CD4-positive, alpha-beta T cell treated with Interleukin-12 subunit alpha and Interleukin-12 subunit beta, for 1 hour (primary cell): ENCODE data around the gene TSPAN11.

Experiments used
- DNase-seq: peaks from one replicate; pipeline ENCODE4 v3.0.0-alpha.2; 2020

TSPAN11 gene

DNA sequence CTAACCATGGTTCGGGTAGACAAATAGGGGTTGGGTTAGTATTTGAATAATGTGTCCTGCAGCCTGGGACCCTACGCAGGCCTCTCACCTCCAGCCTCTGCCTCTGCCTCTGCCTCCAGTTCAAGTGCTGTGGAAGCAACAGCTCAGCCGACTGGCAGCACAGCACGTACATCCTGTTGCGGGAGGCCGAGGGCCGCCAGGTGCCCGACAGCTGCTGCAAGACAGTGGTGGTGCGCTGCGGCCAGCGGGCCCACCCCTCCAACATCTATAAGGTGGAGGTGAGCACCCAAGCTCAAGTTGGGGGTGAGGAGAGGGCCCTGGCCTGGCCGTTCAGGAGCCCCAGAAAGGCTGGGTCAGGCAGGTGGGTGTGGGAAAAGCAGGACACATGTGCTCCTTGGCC is 55.9 kb downstream of the TSPAN11 start:
- DNase-seq: no peak

DNA sequence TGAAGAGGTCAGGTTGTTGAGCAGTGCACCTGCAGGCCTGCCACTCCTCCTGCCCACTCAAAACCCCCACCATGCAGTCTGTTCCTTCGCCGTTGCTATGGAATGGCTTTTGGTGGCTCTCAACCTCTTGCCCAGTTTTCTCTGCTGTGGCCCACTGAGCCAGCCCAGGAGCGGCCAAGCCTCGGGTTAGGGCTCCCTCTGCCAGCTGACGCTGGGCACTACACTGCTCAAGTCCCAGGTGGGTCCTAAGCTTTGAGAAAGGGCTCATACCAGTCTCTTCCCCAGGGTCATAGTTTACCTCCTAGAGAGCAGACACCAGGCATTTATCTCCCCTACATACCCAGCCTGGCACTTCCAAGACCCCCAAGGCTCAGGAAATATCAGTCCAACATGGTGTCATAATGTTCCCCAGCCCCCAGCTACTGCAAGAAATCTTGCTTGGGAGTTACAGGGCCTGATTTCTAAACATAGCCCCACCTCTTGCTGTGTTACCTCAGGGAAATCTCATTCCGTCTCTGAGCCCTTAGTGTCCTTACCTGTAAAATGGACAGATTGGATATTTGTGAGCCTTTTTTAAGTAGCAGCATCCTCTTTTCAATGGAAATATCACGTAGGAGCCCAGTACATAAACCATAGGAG is 59.4 kb downstream of the TSPAN11 start:
- peak; percentile 12 for DNase-seq

DNA sequence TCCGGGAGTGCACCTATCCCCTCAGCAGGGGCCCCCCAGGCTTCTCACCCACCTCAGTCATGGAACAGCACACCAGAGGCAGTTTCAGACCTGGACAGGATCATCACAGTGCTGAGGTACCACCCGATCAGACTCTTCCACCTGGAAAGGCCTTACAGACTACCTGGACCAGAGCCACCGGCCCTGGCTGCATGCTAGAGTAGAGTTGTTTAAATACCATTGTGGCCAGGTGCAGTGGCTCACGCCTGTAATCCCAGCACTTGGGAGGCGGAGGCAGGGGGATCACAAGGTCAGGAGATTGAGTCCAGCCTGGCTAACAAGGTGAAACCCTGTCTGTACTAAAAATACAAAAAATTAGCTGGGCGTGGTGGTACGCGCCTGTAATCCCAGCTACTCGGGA is 61.5 kb downstream of the TSPAN11 start:
- no peak for DNase-seq

DNA sequence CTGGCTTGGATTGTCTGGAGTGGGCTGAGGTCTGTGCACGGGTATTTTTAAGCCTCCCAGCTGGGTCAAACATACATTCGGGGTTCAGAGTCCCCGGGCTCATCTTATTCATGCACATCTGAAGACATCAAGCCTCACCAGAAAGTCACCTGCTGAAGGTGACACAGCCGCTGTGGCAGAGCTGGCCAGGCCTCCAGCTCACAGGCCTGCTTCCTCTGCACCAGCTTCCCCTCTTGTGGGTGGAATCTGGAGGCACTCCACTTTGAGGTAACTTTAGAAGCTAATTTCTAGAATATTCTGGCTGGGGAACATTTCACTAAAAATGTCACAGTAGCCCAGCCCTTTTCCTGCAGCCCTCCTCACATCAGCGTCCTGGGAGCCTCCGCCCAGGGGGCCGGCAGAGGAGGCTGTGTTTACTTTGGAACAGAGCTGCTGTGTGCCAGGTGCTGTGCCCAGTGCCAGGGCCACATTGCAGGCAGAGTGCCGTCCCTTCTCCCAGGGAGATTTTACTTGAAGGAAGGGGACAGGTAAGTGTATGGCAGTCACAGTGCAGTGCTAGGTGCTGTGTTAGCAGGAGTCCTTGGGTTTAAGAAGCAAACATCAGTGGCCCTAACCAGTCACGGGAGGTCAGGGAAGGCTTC is 62.2 kb downstream of the TSPAN11 start:
- DNase-seq: no peak

DNA sequence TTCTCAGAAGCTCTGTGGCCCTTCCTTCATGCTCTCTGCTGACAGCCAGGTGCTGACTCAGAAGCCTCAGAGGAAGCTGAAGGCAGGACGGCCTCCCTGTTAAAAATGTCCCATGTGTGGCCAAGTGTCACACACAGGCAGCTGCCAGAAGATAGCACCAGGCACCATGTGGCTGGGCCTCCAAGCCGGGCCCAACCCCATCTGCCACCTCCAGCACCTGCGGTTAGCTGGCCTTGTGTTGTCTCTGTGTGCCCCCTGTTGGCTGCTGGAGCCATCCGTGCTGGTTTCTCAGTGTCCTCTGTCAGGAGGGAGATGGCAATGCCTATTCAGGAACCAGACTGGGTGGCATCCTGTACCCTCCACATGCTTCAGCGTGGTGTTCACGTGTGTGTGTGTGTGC is 63.2 kb downstream of the TSPAN11 start:
- DNase-seq: no peak

DNA sequence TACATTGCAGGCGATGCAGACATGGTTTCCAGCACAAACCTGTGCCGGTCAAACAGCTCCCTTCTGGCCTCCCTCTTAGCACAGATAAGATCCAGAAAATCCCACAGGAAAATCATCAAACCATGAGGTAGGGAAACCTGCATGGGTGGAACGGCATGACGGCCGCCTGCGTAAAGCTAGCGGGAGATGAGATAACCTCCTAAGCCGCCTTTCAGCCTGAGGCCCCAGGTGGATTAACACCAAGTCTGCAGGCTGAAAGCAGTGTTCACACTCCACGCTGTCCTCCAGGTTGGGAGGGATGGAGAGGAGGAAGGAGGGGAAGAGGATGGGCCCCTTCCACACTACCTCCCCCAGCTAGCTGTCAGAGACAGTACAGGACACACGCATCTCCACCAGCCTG is 63.8 kb downstream of the TSPAN11 start:
- DNase-seq: no peak

DNA sequence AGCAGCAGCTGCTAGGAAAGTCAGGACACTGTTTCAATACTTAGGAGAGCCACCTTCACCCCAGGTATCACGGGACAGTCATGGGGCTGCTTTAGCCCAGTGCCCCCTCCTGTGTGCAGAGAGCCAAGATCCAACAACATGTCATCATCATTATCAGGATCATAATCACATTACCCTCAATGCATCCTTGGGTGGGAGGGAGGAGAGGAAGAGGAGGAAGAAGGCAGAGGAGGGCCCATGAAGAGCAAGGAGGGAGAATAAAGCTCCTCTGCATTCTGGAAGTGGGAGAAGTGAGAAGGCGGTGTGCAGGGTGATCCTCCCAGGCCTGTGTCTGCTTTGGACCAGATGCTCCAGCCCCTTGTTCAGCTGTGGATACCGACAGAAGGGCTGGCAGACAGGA is 64.2 kb downstream of the TSPAN11 start:
- DNase-seq: no peak

DNA sequence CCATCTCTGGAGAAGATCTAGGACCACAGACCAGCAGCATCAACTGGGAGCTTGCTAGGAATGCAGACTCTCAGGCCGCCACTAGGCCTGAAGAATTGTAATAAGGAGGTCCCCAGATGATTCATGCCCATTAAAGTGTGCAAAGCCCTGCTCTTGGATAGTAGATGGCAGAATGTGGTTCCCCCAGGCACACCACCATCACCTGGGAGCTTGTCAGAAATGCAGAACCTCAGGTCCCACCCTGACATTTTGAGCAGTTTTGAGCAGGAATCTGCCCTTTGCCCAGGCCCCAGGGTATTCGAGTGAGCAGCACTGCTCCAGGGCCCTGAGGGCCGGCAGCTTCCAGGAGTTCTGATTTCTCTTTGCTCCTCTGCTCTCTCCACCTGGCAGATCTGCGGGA is 64.9 kb downstream of the TSPAN11 start:
- no peak for DNase-seq

DNA sequence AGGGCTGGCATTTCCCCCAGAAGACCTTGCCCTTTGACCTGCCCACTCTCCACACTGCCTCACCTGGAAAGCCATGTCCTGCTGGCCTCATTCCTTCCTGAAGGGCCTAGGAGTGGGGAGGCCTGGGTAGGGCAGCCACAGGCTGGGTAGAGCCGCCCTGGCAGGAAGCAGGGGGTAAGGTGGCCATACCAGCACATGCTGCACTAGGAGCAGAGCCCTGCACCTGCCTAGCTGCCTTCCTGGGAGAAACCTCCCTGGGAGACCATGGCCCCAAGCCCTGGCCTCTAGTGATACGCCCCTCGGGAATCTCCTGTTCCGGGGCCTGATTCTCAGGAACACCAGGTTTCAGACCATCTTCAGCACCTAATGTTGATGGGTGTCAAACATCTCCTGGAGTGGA is 65.8 kb downstream of the TSPAN11 start:
- no peak for DNase-seq

DNA sequence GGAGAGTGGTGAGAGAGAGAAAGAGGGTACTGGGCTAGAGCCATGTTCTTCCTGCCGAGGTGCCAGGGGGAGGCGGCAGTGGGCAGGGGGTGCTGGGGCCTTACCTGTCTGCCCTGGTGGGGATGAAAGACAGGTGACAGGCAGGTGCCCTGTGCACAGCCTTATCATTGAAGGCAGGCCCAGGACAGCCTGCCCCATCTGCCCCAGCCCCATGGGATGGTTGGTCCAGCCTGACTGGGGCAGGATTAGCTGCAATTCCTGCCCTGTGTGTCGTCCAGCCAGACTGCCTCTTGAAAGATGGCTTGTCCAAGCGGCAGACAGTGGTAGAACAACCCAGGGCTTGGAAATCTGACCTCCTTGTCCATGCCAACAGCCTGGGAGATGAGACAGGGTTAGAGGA is 67.2 kb downstream of the TSPAN11 start:
- DNase-seq: no peak

DNA sequence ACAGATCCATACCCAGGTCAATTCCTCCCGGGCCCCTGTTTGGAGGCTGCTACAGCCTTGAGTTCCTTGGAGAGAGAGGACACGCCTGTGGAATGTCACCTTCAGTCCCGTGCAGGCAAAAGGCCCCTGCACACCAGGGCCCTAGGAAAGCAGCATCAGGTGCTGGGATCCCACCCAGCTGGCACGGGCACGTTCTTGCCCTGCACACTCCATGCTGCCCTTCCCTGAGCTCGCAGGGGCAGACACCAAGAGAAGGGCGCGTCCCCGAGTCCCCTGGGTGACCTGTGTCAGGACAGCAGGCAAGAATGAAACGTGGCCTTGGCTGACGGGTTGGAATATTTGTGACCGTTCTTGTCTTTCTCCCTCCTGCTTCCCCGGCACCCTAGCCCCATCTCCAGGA is 67.7 kb downstream of the TSPAN11 start:
- DNase-seq: no peak

DNA sequence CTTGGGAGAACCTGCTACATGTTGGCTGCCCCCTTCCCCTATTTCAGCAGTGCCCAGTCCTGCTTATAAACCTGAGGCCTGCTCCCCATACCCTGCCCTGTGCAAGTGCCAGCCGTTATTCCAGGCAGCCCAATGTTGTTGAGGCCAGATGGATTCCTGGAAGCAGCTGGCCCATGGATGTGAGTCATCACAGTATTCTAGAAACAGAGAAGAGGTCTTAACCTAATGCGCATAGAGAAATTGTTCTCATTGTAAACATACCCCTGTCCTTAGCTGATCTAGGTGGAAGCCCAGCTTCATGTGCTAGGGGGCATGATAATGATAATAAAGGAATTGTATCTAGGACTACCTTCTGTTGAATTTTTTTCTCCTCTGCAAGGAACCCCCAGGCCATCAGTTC is 69.7 kb downstream of the TSPAN11 start:
- DNase-seq: no peak

DNA sequence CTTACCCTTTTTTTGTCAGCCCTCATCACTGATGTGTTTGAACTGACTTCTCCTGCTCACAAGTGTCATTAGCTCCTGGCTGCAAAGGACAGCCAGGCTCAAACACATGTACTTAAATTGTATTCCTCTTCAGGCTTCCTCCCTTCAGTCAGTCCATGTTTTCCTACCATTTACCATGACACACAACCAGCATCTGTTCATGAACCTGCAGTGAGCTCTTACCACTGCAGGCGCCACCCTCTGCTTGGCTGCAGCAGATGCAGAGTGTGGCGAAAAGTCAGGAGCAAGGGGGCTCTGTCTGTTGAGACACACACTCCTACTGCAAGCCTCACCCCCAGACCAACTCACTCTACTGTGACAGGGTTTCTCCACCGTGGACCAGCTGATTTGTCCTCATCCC is 70.2 kb downstream of the TSPAN11 start:
- DNase-seq: no peak

DNA sequence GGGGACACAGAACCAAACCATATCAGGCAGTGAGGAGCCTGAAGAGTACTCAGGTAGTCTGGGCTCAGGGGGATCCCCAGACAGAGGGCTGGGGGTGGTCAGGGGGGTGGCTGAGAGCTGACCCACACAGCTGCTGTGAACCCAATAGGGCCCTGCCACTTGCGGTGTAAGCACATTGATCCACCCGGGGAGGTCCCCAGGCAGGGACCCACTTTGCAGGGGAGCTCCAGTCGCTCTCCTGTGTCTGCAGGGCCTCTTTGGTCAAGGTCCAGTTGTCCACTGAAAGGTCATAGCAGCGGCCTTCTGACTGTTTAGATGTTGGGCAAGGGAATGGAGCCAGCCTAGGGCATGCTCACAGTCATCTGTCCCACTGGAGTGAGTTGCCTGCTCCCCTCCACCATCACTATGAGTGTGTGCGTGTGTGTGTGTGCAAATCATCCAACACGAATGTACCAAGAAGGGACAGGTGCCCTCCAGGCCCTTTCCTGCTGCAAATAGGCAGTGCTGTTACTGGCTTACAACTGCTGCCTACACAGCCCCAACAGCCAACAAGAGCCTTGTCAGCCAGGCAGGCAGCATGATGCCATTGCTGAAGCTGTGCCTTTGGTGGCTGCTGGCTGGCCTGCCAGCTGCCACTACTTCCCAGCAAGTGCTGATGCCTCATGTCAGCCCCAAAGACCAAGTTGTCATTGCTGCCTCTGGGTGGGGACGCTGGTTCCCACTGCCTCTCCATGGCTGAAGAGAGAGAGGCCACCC is 71.3 kb downstream of the TSPAN11 start:
- no peak for DNase-seq

DNA sequence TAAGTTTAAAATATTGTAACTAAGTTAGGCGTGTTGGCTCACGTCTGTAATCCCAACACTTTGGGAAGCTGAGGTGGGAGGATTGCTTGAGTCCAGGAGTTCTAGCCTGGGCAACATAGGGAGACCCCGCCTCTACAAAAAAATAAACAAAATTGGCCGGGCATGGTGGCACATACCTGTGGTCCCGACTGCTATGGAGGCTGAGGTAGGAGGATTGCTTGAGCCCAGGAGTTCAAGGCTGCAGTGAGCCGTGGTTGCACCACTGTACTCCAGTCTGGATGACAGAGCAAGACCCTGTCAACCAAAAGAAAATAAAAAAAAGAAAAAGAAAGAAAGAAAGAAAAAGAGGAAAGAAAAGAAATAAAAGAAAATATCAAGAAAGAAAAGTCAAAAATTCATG is 72.5 kb downstream of the TSPAN11 start:
- DNase-seq: no peak

DNA sequence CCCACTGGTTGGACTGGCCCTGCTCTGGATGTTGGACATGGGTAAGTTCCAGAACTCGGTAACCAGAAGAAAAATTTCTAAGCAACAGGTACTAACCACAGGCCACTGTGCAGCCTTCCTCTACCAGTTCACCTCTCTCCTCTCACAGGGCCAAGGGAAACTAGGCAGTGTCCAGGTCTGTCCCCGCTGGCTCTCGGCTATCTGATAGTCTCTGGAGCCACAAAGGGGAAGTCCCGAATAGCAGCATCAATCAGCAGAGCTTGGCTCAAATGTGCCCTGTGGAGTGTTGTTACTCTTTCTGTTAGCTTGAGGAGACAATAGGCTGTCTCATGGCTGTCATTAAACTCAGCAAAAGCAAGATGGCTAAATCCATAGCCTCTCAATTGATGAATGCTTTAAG is 73.2 kb downstream of the TSPAN11 start:
- no peak for DNase-seq

DNA sequence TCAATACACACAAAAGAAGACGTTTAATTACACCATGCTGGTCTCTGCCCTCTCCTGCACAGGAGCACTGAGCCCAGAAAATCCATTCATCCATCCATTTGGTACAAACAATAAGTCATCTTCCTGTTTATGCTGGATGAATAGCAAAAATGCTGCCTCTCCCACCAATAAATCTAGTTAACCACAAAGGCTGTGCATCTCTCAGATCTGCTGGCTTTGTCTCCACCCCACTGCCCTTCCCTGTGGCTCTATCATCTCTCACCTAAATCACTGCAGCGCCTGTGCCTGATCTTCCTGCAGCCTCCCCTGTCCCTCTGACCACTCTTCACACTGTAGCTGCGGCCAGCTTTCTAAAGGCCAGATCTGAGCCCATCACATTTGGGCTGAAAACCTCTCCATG is 74.2 kb downstream of the TSPAN11 start:
- DNase-seq: no peak

DNA sequence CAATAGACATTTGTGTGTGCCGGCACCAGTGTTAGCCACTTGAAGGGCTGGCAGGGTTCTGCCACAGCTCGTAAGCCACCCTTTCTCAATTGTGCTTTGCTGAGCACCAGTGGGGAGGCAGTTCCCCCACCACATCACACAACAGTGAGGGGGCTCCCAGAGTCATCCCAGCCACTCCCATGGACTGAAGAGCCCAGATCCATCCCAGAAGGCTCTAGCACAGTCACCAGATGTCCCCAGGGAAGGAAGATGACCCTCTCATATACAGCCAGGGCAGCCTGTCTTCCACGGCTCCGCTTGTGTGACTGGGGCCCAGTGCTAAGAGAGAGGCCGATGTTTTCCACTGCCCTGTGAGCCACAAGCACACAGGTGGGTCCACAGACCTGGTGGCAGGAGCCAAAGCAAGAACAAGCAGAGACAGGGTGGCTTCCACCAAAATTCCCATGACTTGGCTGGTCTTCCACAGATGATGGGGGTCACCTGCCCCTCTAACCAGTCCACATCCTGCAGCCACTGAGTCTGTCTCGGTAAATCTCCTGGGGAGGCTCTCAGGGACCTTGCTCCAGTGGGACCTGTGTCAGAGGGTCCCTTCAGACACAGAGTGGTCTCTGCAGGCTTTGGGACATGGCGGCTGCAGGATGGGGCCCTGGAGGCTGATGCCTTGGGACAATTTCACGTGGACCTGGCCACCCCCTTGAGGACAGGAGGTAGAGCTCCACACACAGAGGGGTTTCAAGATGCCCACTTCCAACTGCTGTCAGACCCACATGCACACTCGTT is 75.2 kb downstream of the TSPAN11 start:
- no peak for DNase-seq

DNA sequence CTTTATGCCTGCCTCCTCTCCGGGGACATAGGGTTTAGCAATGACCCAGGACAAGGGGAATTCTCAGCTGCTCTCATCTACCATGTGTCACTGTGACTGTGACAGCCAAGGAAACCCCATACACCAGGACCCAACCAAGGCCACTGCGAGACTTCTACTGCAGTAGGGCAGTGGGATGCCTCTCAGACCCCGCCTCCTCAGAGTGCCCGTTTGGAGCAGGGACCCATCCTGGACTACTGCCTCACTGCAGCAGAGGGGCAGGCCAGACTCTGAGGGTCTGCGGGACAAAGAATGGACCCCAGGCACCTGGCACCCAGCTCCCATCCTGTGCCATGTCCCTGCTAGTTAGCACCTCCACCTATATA is 75.8 kb downstream of the TSPAN11 start:
- no peak for DNase-seq

DNA sequence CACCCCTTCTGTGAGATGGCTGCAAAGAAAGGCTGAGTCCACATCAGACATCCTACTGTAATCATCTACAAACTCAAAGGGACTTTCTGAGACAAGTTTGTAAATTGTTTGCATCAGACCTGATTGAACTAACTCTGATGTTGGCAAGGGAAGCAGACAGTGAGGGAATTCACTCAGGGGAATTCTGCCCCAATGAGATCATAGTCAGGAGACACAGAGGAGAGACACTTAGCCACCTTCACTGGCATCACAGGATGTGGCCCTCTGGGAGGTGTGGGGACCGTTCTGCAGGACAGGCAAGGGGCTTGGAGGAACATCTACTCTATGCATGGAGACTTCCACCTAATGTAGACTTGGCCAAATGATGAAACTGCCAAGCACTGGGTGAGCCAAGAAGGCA is 76.5 kb downstream of the TSPAN11 start:
- DNase-seq: no peak

DNA sequence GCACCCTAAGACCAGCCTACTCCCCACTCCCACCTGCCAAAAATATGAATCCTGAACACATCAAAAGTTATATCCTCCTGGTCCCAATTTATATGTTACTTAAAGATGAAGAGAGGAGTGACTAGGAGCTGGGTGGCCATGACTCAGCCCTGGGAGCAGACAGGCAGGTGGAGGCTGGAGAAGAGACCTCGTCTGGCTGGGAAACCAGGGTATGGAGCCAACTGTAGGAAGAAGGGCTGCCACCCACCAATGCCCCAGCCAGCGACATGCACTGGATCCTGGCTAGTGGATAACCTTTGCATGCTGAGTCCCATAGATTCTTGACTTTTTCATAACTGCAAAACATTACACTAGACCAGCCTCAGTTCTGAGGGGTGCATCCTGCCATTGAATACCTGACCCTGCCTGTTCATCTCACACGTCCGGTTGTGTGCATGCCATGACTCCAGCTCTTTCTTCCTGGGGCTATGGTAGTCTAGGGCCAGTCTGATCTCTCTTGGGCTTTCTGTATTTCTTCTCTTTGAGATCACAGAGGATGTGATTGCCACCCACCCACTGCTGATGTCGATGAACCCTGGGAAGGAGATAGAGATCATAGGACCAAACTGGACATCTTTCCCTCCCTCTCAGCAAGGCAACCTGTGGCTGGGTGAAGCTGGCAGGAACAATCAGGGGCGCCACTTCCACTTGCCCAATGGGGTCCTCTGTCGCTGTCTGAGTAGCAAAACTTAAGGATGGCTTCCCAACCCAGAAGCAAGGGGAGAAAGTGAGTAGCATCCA is 77.5 kb downstream of the TSPAN11 start:
- DNase-seq: no peak

DNA sequence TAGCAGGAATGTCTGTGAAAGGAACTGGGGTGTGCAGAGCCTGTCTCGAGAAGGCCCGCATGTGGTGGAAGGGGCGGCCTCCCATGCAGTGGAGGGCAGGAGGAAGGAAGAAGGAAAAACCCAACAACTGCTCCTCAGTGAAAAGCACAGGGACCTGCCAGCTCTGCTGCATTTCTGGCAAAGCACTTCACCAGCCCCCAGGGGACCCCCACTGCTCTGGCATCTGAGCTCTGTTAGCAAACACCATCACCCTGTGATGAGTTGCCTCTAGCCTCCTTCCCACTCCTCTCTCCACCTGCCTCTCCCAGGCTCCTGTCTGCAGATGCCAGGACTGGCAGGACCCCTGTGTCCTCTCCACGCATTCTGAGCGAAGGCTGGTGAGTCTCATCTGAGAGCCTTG is 78.1 kb downstream of the TSPAN11 start:
- DNase-seq: no peak
